Memory B cell (primary cell): Measurements from ENCODE around the gene ASPG.

ENCODE experiments used
- ATAC-seq: fragments of 150-1000 bp; cut with Tn5 transposase; 2 replicates; pipeline ENCODE4 v1.10.0; 2021; ENCODE audit warnings: low read depth, mild to moderate bottlenecking, moderate library complexity
- DNase-seq, 2 donors: peaks; one replicate each; pipeline ENCODE4 v3.0.0; 2022; ENCODE audit warnings: low spot score in 2 of 2
- H3K27ac Mint-ChIP-seq: one replicate; pipeline ENCODE4 v1.8.0; 2022; ENCODE audit warnings: mild to moderate bottlenecking, moderate library complexity, mixed read lengths
- H3K27me3 Mint-ChIP-seq: one replicate; pipeline ENCODE4 v1.8.0; 2022; ENCODE audit warnings: mixed read lengths
- H3K36me3 Mint-ChIP-seq: one replicate; pipeline ENCODE4 v1.8.0; 2022; ENCODE audit warnings: mild to moderate bottlenecking, mixed read lengths
- H3K4me1 Mint-ChIP-seq: one replicate; pipeline ENCODE4 v1.8.0; 2022; ENCODE audit warnings: mixed read lengths
- H3K4me3 Mint-ChIP-seq: one replicate; pipeline ENCODE4 v1.8.0; 2022; ENCODE audit warnings: mild to moderate bottlenecking, moderate library complexity, mixed read lengths
- H3K9me3 Mint-ChIP-seq: one replicate; pipeline ENCODE4 v1.8.0; 2022; ENCODE audit warnings: mixed read lengths

Gene ASPG

GRCh38 chr14:104141621-104142091, 56.2 kb downstream of the ASPG start:
- Mint-ChIP-seq H3K4me3 (no peak overlapping the region), H3K27ac (no peak overlapping the region), H3K36me3 (no peaks in the 10 kb centered on the region), H3K4me1 (peaks cover 3% of the 10 kb centered on the region), H3K9me3 (no peaks in the 10 kb centered on the region), H3K27me3 (peaks cover 14% of the 10 kb centered on the region)
- ATAC-seq (no peak), DNase-seq (no peak)

GRCh38 chr14:104142136-104142945, 56.8 kb downstream of the ASPG start:
- no peak for ATAC-seq
- Mint-ChIP-seq H3K9me3 (no peaks in the 10 kb centered on the region), H3K27ac (no peak overlapping the region), H3K27me3 (peaks cover 10% of the 10 kb centered on the region), H3K36me3 (no peaks in the 10 kb centered on the region), H3K4me1 (no peaks in the 10 kb centered on the region), H3K4me3 (no peak overlapping the region)
- DNase-seq: no peak

GRCh38 chr14:104142946-104143470, 57.5 kb downstream of the ASPG start:
- no peaks in the 10 kb centered on the region for H3K36me3 Mint-ChIP-seq
- no peak overlapping the region for H3K27ac Mint-ChIP-seq
- ATAC-seq: no peak
- no peaks in the 10 kb centered on the region for H3K9me3 Mint-ChIP-seq
- no peak for DNase-seq
- H3K4me3 Mint-ChIP-seq: no peak overlapping the region
- H3K4me1 Mint-ChIP-seq: no peaks in the 10 kb centered on the region
- H3K27me3 Mint-ChIP-seq: peaks cover 12% of the 10 kb centered on the region

- H3K4me3 Mint-ChIP-seq: no peak overlapping the region
- H3K27me3 Mint-ChIP-seq: peaks cover 12% of the 10 kb centered on the region
- no peaks in the 10 kb centered on the region for H3K9me3 Mint-ChIP-seq
- ATAC-seq (no peak), DNase-seq (no peak)
- H3K27ac Mint-ChIP-seq: no peak overlapping the region
- no peaks in the 10 kb centered on the region for H3K4me1 Mint-ChIP-seq
- H3K36me3 Mint-ChIP-seq: no peaks in the 10 kb centered on the region
Measured at GRCh38 chr14:104143521-104144452, 58.3 kb downstream of the ASPG start.

GRCh38 chr14:104144453-104144790, 58.9 kb downstream of the ASPG start:
- no peak overlapping the region for H3K27ac Mint-ChIP-seq
- DNase-seq (no peak), ATAC-seq (no peak)
- no peaks in the 10 kb centered on the region for H3K9me3 Mint-ChIP-seq
- no peaks in the 10 kb centered on the region for H3K4me1 Mint-ChIP-seq
- no peak overlapping the region for H3K4me3 Mint-ChIP-seq
- no peaks in the 10 kb centered on the region for H3K36me3 Mint-ChIP-seq
- H3K27me3 Mint-ChIP-seq: peaks cover 10% of the 10 kb centered on the region

GRCh38 chr14:104144911-104145825, 59.7 kb downstream of the ASPG start:
- no peak overlapping the region for H3K4me3 Mint-ChIP-seq

GRCh38 chr14:104145826-104146601, 60.5 kb downstream of the ASPG start:
- DNase-seq: no peak
- H3K27ac Mint-ChIP-seq: no peak overlapping the region
- ATAC-seq: no peak
- H3K4me3 Mint-ChIP-seq: no peak overlapping the region
- no peaks in the 10 kb centered on the region for H3K9me3 Mint-ChIP-seq
- H3K27me3 Mint-ChIP-seq: peaks cover 13% of the 10 kb centered on the region
- H3K4me1 Mint-ChIP-seq: no peaks in the 10 kb centered on the region
- H3K36me3 Mint-ChIP-seq: no peaks in the 10 kb centered on the region

More at GRCh38 chr14:104144911-104145825, 59.7 kb downstream of the ASPG start:
- DNase-seq (no peak), ATAC-seq (no peak)
- Mint-ChIP-seq H3K4me1 (no peaks in the 10 kb centered on the region), H3K27me3 (peaks cover 10% of the 10 kb centered on the region), H3K9me3 (no peaks in the 10 kb centered on the region), H3K36me3 (no peaks in the 10 kb centered on the region), H3K27ac (no peak overlapping the region)

GRCh38 chr14:104146651-104147345, 61.3 kb downstream of the ASPG start:
- Mint-ChIP-seq H3K36me3 (no peaks in the 10 kb centered on the region), H3K9me3 (no peaks in the 10 kb centered on the region), H3K4me3 (no peak overlapping the region), H3K4me1 (no peaks in the 10 kb centered on the region), H3K27me3 (peaks cover 13% of the 10 kb centered on the region), H3K27ac (no peak overlapping the region)
- no peak for DNase-seq
- no peak for ATAC-seq

GRCh38 chr14:104147346-104148125, 62.0 kb downstream of the ASPG start:
- no peak overlapping the region for H3K4me3 Mint-ChIP-seq
- H3K9me3 Mint-ChIP-seq: no peaks in the 10 kb centered on the region
- peaks cover 13% of the 10 kb centered on the region for H3K27me3 Mint-ChIP-seq
- H3K4me1 Mint-ChIP-seq: no peaks in the 10 kb centered on the region
- H3K36me3 Mint-ChIP-seq: no peaks in the 10 kb centered on the region
- no peak for ATAC-seq
- DNase-seq: no peak
- no peak overlapping the region for H3K27ac Mint-ChIP-seq

- Mint-ChIP-seq H3K9me3 (no peaks in the 10 kb centered on the region), H3K36me3 (no peaks in the 10 kb centered on the region), H3K27me3 (peaks cover 14% of the 10 kb centered on the region), H3K4me3 (no peak overlapping the region), H3K4me1 (no peaks in the 10 kb centered on the region), H3K27ac (no peak overlapping the region)
- ATAC-seq: no peak
- no peak for DNase-seq
Measured at GRCh38 chr14:104148433-104149277, 63.2 kb downstream of the ASPG start.

GRCh38 chr14:104149278-104149595, 63.7 kb downstream of the ASPG start:
- Mint-ChIP-seq H3K4me1 (no peaks in the 10 kb centered on the region), H3K27me3 (peaks cover 14% of the 10 kb centered on the region), H3K36me3 (no peaks in the 10 kb centered on the region), H3K27ac (no peak overlapping the region), H3K4me3 (no peak overlapping the region), H3K9me3 (no peaks in the 10 kb centered on the region)
- no peak for DNase-seq
- no peak for ATAC-seq
